PC-9 (cell line): ENCODE measurements around the gene S100PBP.

Experiments
- CTCF ChIP-seq: fragments of 200-600 bp; sonication (generic); conservative IDR thresholded peaks from 2 replicates; pipeline ENCODE4 v1.6.1; 2017; ENCODE audit warnings: mixed run types, antibody characterized with exemption, mild to moderate bottlenecking, moderate library complexity
- EZH2 ChIP-seq: fragments of 200-600 bp; sonication (generic); IDR thresholded peaks from 2 replicates; pipeline ENCODE4 v1.8.0; 2017; ENCODE audit warnings: antibody characterized with exemption, low read depth

- TF ChIP-seq EZH2, result no peak
- no peak for TF ChIP-seq CTCF
Measured at GRCh38 chr1:32780628-32781234, 36.7 kb upstream of the S100PBP start.
